Measurements from ENCODE around the gene SLC25A27. TPM values are rescaled to one million over a fixed set of nuclear protein-coding genes. Genes with fewer than 3 reads are reported as not detected.

Gene SLC25A27
- total and polyA plus RNA-seq, 2 experiments from 2014 or later = 2.4 to 3.0 TPM

DNA sequence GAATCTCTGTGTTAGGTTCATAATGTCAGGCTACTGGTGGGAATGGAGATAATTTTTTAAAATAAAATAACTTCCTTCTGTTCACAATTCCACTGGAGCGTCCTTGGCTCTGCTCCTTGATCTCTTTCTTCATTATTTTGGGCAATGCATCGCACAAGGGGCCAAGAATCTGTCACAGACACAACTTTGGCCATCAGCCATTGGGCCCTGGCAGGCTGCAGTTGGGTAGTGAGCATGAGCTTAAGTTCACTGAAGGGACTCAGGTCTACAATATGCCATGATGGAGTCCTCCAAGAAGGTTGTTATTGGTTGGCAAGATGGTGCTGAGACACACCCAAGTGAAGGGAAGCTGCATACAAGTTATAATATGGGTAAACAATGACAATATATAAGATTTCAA is 40.1 kb upstream of the SLC25A27 start:
- Histone ChIP-seq H3K27me3 (replicated peaks; ENCODE audit: insufficient read depth) (no peaks in the 10 kb centered on the region), H2AFZ (no peak overlapping the region), H3K36me3 (ENCODE audit: low read depth) (no peaks in the 10 kb centered on the region), H4K20me1 (ENCODE audit: insufficient read depth) (no peaks in the 10 kb centered on the region), H3K9ac (no peak overlapping the region), H3K9me2 (ENCODE audit: insufficient read depth) (no peaks in the 10 kb centered on the region), H3K4me3 (no peak overlapping the region), H3K27ac (no peak overlapping the region), H3K9me3 (ENCODE audit: low read depth) (no peaks in the 10 kb centered on the region), H3K4me2 (ENCODE audit: unreplicated experiment) (no peak overlapping the region), H3K4me1 (ENCODE audit: insufficient read depth) (no peaks in the 10 kb centered on the region), H3K79me2 (ENCODE audit: insufficient read depth) (no peaks in the 10 kb centered on the region), H3F3A (ENCODE audit: insufficient read depth) (no peaks in the 10 kb centered on the region)
- in situ Hi-C loops (cut with MboI) = loop anchor here (10.0 to 25.0 kb wide), 3 partner anchors 188 to 525 kb away; no protein-coding TSS in a partner anchor
- 8 to 12% methylated on average over 2 of the region's 2 CpGs for WGBS, 2 experiments (ENCODE audit: low coverage in 1 of 2, low lambda C conversion rate in 2 of 2, missing lambda C conversion rate in 2 of 2)
- TF ChIP-seq EZH2 (IDR thresholded peaks at IDR 0.05; ENCODE audit: insufficient read depth, poor library complexity, severe bottlenecking) (no peak), EZH2phosphoT487 (IDR thresholded peaks at IDR 0.05; ENCODE audit: insufficient read depth, low read depth) (no peak)
- DNase-seq = no peak

DNA sequence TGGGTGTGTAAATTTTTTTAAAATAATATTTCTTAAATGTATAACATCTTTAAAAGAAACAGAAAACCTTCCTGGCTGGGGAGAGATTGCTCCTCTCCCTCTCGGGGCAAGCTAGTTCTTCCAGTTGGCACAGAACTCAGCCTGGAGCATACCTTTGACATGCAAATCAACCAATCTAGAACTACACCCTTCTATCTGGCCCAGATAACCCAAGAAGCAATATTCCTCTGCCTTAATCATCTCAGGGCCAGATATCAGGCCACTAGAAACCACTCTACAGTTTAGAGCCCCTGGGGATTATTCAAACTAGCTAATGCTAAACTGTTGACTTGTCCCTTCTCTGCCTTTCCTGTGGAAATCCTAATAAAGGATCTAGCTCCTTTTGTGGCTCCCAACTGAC is 34.0 kb upstream of the SLC25A27 start:
- no peaks in the 10 kb centered on the region for H3K36me3 ChIP-seq (ENCODE audit: low read depth)
- H3K9me2 ChIP-seq (ENCODE audit: insufficient read depth) = no peaks in the 10 kb centered on the region
- WGBS, 2 experiments (ENCODE audit: low coverage in 1 of 2, low lambda C conversion rate in 2 of 2, missing lambda C conversion rate in 2 of 2) = 58 to 77% methylated on average over 1 of the region's 1 CpG
- H3K9ac ChIP-seq = no peak overlapping the region
- H3K27me3 ChIP-seq (replicated peaks; ENCODE audit: insufficient read depth) = no peaks in the 10 kb centered on the region
- DNase-seq = no peak
- no peaks in the 10 kb centered on the region for H3K4me1 ChIP-seq (ENCODE audit: insufficient read depth)
- no peak for TF ChIP-seq EZH2 (IDR thresholded peaks at IDR 0.05; ENCODE audit: insufficient read depth, poor library complexity, severe bottlenecking)
- TF ChIP-seq EZH2phosphoT487 (IDR thresholded peaks at IDR 0.05; ENCODE audit: insufficient read depth, low read depth) = no peak
- no peaks in the 10 kb centered on the region for H3F3A ChIP-seq (ENCODE audit: insufficient read depth)
- H3K9me3 ChIP-seq (ENCODE audit: low read depth) = no peaks in the 10 kb centered on the region
- H2AFZ ChIP-seq = no peak overlapping the region
- in situ Hi-C loops (cut with MboI) = loop anchor here (10.0 to 25.0 kb wide), 3 partner anchors 194 to 531 kb away; no protein-coding TSS in a partner anchor
- no peak overlapping the region for H3K4me3 ChIP-seq
- H4K20me1 ChIP-seq (ENCODE audit: insufficient read depth) = no peaks in the 10 kb centered on the region
- H3K4me2 ChIP-seq (ENCODE audit: unreplicated experiment) = no peak overlapping the region
- no peak overlapping the region for H3K27ac ChIP-seq
- H3K79me2 ChIP-seq (ENCODE audit: insufficient read depth) = no peaks in the 10 kb centered on the region

DNA sequence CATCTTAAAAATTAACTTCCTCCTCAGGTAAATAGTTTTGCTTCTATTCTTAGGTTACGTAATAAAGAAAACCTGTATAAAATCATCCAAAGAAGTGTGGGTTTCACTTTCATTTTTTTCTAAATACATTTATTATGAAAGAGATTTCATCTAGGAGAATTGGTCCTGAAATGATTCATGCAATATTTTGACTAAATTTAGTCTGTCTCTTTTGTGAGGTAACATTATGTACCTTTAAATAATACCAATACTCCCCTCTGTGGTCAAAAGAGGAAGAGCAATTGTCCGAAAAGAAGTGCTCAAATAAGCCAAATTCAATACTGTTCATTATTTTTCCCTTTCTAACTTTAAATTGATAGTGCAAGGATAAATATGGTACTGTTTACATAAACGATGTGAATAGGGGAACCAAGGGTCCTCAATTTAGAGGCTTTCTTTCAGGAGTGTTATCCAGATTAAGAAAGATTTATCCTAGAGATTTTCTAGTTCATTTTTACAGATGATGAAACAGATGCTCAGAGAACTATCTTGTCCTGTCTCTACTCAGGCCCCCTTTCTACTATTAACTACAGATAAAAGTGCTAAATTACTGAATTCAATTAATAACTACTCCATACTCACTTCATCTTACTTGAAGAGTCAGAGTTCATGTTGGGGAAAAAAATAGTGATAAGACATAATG is 26.4 kb upstream of the SLC25A27 start:
- Histone ChIP-seq H3K27ac (no peak overlapping the region), H3K9ac (no peak overlapping the region), H3K9me3 (ENCODE audit: low read depth) (no peaks in the 10 kb centered on the region), H3K4me2 (ENCODE audit: unreplicated experiment) (peak overlapping the region; percentile 39), H3K36me3 (ENCODE audit: low read depth) (no peaks in the 10 kb centered on the region), H3F3A (ENCODE audit: insufficient read depth) (no peaks in the 10 kb centered on the region), H3K4me1 (ENCODE audit: insufficient read depth) (no peaks in the 10 kb centered on the region), H3K9me2 (ENCODE audit: insufficient read depth) (no peaks in the 10 kb centered on the region), H3K27me3 (replicated peaks; ENCODE audit: insufficient read depth) (no peaks in the 10 kb centered on the region), H4K20me1 (ENCODE audit: insufficient read depth) (no peaks in the 10 kb centered on the region), H2AFZ (peak overlapping the region; percentile 3; the same call in 1 of the 2 replicates), H3K4me3 (no peak overlapping the region), H3K79me2 (ENCODE audit: insufficient read depth) (no peaks in the 10 kb centered on the region)
- in situ Hi-C loops (cut with MboI) = no loop called here
- WGBS, 2 experiments (ENCODE audit: low coverage in 1 of 2, low lambda C conversion rate in 2 of 2, missing lambda C conversion rate in 2 of 2) = 14 to 19% methylated on average over 3 of the region's 3 CpGs
- DNase-seq = peak; percentile 73
- TF ChIP-seq EZH2 (IDR thresholded peaks at IDR 0.05; ENCODE audit: insufficient read depth, poor library complexity, severe bottlenecking) (no peak), EZH2phosphoT487 (IDR thresholded peaks at IDR 0.05; ENCODE audit: insufficient read depth, low read depth) (no peak)

DNA sequence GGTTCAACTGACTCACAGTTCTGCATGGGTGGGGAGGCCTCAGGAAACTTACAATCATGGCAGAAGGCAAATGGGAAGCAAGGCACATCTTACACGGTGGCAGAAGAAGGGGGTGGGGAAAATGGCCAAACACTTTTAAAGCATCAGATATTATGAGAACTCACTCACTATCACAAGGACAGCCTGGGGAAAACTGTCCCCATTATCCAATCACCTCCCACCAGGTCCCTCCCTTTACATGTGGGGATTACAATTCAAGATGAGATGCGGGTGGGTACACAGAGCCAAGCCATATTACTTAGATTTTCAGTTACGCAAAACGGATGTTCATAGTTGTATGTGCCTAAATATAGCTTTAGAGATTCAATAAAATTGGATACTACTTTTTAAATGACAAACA is 25.8 kb upstream of the SLC25A27 start:
- H3K9me2 ChIP-seq (ENCODE audit: insufficient read depth) = no peaks in the 10 kb centered on the region
- H3K79me2 ChIP-seq (ENCODE audit: insufficient read depth) = no peaks in the 10 kb centered on the region
- H4K20me1 ChIP-seq (ENCODE audit: insufficient read depth) = no peaks in the 10 kb centered on the region
- H3K9ac ChIP-seq = no peak overlapping the region
- no peaks in the 10 kb centered on the region for H3K4me1 ChIP-seq (ENCODE audit: insufficient read depth)
- TF ChIP-seq EZH2 (IDR thresholded peaks at IDR 0.05; ENCODE audit: insufficient read depth, poor library complexity, severe bottlenecking) (no peak), EZH2phosphoT487 (IDR thresholded peaks at IDR 0.05; ENCODE audit: insufficient read depth, low read depth) (no peak)
- no peaks in the 10 kb centered on the region for H3K9me3 ChIP-seq (ENCODE audit: low read depth)
- H2AFZ ChIP-seq = 0 out of 2 replicates have a peak overlapping the region, but pooled peaks have one; percentile 3
- H3F3A ChIP-seq (ENCODE audit: insufficient read depth) = no peaks in the 10 kb centered on the region
- H3K36me3 ChIP-seq (ENCODE audit: low read depth) = no peaks in the 10 kb centered on the region
- WGBS, 2 experiments (ENCODE audit: low coverage in 1 of 2, low lambda C conversion rate in 2 of 2, missing lambda C conversion rate in 2 of 2) = 85 to 90% methylated on average over 4 of the region's 4 CpGs
- no peak for DNase-seq
- no peak overlapping the region for H3K27ac ChIP-seq
- no peak overlapping the region for H3K4me3 ChIP-seq
- no peak overlapping the region for H3K4me2 ChIP-seq (ENCODE audit: unreplicated experiment)
- in situ Hi-C loops (cut with MboI) = no loop called here
- H3K27me3 ChIP-seq (replicated peaks; ENCODE audit: insufficient read depth) = no peaks in the 10 kb centered on the region

All from GM23248 (cell line).